NCI-H82 treated with DMSO at 0.1 percent for 48 hours (cell line): ENCODE data around the gene SORL1.

Experiments
- DNase-seq: peaks from one replicate; lab custom pipeline; 2025; ENCODE audit not compliant: unreplicated experiment; lab: John Stamatoyannopoulos, UW

The SORL1 gene

GRCh38 chr11:121453589-121454299 lies 1.6 kb downstream of the SORL1 start:
- DNase-seq = no peak

GRCh38 chr11:121455115-121455514 lies 3.0 kb downstream of the SORL1 start:
- DNase-seq = no peak

DNA sequence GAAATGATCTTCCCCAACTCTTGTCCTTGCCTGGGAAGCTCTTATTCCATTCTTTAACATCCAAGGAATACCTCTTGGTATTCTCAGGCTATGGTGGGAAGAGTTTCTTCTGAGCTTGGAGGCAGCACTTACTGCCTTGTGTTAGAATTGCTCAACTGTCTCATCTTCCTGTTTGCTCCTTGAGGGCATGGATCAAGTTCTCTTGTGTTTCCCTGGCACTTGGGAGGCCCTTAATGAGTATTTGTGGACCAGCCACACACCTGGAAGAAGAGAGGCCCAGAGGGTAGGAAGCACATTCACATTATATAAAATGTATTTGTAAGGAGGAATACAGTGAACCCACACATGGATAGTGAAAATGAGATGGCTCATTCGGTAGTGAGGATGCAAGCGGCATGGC lies 4.0 kb downstream of the SORL1 start:
- no peak for DNase-seq

DNA sequence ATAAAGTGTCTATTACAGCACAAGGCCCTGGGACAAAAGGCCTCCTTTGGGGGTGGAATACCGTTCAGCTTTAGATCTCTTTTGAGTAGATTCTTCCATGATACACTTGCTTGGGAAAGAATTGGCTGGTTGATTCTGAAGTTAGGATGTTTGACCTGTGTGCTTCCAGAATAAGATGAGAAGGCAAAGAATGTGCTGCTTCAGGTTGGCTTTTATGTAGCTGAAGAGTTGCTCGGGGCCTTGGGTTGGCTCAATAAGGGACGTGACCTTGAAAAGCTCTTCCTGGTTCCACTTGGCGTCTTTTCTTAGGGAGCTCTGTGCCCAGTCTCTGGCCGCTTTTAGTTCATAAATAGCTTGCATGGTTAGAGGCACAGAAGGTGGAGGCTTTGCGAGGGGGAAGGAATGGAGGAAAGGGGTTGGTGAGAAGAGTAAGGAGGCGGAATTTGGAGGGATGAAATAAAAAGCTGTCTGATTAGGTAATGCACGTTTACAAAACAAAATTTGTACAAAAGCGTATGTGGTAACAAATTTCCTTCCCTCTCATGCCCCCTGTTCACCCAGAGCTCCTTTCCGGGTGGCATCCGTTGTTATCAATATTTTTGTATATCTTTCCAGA lies 4.8 kb downstream of the SORL1 start:
- no peak for DNase-seq

- no peak for DNase-seq
These were observed 6.4 kb downstream of the SORL1 start for GRCh38 chr11:121458551-121458950.

DNA sequence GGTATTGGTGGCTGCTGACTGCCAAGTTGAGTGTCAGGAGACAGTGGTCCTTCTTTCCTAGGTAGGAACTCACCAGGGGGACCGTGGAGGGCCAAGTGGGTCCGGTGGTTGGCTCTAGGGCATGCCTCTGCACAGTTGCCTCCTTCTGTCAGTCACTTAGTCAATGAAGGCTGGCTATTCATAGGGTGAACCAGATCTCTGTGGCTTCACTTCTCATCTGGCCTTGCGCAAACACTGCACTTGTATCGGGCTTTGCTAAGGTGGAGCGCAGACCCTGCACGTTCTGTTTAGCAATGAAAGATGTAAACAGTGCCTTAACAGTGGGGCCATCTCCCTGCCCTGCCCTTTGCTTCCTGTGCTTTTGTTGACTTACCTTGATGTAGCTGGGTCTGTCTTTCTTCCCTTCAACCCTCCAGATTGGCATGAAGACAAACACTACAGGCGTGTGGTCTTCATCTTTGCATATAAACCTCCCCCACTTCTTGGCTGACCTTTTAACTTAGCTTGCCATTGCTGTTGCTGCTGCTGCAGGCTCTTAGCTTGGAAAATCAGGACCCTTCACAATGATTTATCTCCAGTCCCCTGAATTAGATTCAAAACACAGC lies 7.4 kb downstream of the SORL1 start:
- DNase-seq = no peak

DNA sequence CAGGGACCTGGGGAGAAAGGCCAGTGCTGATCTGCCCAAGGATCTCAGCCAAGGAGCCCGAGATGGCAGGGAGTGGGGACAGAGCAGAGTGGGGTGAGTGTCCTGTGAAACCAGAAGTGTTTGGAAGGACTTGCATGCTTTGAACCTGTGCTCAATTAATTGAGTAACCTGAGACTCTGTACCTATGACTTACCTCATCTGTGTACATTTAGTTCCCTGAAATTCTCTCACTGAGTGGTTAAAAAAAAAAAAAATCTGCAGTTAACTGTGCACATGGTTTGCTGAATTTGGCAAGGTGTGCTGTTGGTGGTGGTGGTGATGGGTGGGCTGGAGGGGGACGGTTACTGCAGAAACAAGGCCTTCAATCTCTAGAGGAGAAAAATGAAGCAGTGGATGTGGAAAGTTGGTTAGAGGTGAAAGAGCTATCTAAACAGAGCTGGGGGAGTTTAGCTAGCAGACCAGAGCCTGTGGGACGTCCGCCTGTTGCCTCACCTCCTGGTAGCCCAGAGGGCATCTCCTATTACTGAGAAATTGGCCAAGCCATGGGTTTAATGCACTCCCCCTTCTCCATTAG lies 8.9 kb downstream of the SORL1 start:
- no peak for DNase-seq

DNA sequence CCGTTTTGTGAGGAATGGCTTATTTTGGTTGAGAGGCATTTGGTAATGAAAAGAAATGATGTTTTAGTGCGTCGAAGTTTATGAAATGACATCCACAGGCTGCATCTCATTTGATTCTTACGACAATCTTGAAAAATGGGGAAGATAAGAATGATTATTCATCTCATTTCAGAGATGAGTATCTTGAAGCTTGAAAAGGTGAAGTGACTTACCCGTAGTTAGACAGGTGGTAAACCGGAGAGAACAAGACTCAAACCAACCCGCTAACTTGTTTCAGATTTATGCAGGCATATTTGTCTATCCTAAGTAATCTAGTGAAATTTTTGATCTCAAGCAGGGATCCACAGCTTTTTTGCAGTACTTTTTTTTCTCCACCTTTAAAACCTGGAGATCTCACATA lies 9.7 kb downstream of the SORL1 start:
- no peak for DNase-seq

- no peak for DNase-seq
These were observed 11.7 kb downstream of the SORL1 start for GRCh38 chr11:121463689-121464335.

DNA sequence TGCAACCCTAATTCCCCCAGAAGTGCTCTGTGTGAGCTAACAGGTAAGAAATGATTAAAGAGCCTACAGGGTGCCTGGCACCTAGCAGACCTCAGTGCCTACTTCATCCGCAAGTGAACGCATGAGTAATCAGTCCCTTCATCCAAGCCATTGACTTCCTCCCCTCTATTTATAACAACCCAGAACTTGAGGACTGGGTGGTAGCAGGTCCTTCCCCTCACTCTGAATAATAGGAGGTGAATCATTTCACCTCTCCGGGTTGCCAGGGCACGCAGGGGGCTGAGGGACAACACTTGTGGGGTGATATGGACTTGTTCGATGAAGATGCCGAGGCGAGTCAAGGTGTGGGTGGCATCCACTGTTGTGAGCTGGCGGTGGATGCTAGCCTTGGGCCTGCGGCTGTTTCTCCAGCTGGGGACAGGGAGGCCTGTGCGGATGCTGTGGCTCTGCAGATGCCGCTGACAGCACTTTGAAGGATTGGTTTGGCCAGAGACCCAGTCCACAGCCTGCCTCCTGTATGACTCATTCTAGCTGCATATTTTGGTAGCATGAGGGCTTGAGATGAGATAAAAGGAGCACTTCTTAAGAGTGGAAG lies 12.3 kb downstream of the SORL1 start:
- DNase-seq = no peak

GRCh38 chr11:121465709-121466062 lies 13.6 kb downstream of the SORL1 start:
- no peak for DNase-seq

DNA sequence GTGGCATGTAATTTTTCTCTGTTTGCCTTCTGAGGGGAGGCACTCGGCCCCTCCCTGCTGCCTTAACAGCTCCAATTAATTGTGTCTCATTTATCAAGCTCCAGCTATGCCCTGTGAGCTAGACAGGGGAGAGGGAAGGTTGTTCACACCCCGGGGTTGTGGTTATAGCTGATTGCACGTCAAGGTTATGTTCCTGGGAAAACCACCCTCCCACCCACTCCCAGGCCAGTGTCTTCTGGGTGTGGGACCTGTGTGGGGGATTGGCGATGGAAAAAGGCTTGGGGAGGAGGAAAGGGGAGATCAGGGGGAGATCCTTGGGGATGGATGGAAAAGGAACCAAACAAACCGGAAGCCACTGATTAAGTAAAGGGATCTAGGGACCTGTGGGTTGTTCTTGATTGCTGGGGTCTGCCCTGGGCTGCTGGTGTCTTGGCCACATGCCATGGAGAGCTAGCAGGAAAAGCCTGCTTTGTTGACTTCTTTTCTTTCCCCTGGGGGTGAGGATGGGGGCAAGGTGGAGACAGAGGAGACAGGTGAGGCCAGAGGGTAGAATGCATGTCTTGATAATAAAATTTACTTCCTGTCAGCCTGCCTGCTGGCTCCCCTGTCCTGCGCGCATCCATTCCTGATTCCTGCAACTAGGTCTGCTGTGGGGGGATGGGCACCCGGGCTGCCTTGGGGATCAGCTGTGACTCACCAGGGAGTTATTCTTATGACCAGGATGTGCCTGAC lies 14.1 kb downstream of the SORL1 start:
- no peak for DNase-seq

GRCh38 chr11:121467471-121467870 lies 15.4 kb downstream of the SORL1 start:
- DNase-seq = no peak

GRCh38 chr11:121467965-121468364 lies 15.9 kb downstream of the SORL1 start:
- no peak for DNase-seq

DNA sequence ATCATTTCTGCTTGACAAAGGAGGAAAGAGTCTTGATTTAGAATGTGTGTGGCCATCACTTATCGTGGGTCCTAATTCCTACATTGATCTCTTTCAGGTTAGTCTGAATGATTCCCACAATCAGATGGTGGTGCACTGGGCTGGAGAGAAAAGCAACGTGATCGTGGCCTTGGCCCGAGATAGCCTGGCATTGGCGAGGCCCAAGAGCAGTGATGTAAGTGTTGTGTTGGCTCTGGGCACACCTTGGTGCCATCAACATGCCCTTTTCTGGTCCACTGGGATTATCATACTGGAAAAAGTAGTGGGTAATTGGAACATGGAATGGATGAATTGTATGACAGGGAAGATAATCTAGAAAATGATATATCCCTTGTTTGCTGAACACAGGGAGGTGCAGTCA lies 17.8 kb downstream of the SORL1 start:
- DNase-seq = no peak

GRCh38 chr11:121471167-121471566 lies 19.1 kb downstream of the SORL1 start:
- no peak for DNase-seq

DNA sequence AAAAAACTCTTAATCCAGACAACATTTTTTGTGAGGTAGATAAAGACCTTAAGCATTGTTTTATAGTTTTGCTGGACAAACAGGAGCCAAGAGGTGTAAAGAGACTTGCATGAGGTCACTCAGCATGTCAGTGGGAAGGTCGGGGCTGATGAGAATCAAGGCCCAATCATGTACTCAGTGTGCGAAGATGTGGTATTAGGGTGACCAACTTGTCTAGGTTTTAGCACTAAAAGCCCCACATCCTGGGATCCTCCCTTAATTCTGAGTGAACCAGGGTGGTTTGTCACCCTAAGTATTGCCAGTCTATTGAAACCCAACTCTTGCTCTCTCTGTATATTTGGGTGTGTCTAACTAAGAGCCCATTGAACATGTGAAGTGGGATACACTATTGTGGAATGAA lies 20.2 kb downstream of the SORL1 start:
- DNase-seq = no peak

GRCh38 chr11:121473064-121473777 lies 21.1 kb downstream of the SORL1 start:
- no peak for DNase-seq

DNA sequence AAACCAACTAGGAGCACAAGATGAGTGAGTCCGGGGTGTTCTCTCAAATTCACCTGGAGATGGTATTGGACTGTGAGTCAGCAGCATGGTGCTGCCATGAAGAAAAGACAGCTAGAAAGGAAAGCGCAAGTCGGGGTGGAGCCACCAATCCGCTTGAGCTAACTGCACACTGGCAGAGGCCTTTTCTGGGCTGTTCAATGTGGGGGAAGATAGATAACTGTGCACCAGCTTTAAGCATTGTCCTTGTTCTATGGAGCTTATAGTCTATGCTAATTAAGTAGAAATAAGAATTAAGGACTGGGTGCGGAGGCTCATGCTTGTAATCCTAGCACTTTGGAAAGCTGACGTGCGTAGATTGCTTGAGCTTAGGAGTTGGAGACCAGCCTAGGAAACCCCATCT lies 22.6 kb downstream of the SORL1 start:
- no peak for DNase-seq

GRCh38 chr11:121476379-121477032 lies 24.4 kb downstream of the SORL1 start:
- no peak for DNase-seq
